Posterior cingulate gyrus (tissue), 11 donors: ENCODE data around the gene OSBPL3.
"Not testable (repeated sequence)": the region's sequence is repeated elsewhere in the genome, so short reads cannot be mapped to it uniquely, and the experiment has no call there.

Source experiments
- DNase-seq, 10 donors: peaks; one replicate each; pipeline versions ENCODE4 v3.0.0 to v3.0.0-alpha.2; 2020 to 2021; ENCODE audit warnings: mixed read lengths in 3 of 10
- intact Hi-C: fragments of 100-400 bp; cut with DNase I; formaldehyde crosslinking; loops from one replicate; pipeline ENCODE4 v1.15.1; 2023

Gene OSBPL3

GRCh38 chr7:24812305-24812945 lies 167.6 kb downstream of the OSBPL3 start:
- intact Hi-C loops = loop anchor here (2.0 to 5.0 kb wide), 2 partner anchors 258 to 280 kb away; no protein-coding TSS in a partner anchor
- DNase-seq = peak in 7 of 10 donors; percentile 27 to 88 (median 56)

GRCh38 chr7:24808518-24808917 lies 171.5 kb downstream of the OSBPL3 start:
- intact Hi-C loops = no loop called here
- no peak for DNase-seq

GRCh38 chr7:24802300-24802699 lies 177.7 kb downstream of the OSBPL3 start:
- intact Hi-C loops = no loop called here

GRCh38 chr7:24801883-24802282 lies 178.1 kb downstream of the OSBPL3 start:
- intact Hi-C loops = no loop called here
- no peak for DNase-seq

More at GRCh38 chr7:24802300-24802699, 177.7 kb downstream of the OSBPL3 start:
- DNase-seq = no peak

- intact Hi-C loops = no loop called here
- DNase-seq = no peak
These were observed 179.3 kb downstream of the OSBPL3 start for GRCh38 chr7:24800667-24801066.

GRCh38 chr7:24800073-24800472 lies 179.9 kb downstream of the OSBPL3 start:
- no peak for DNase-seq
- intact Hi-C loops = no loop called here

GRCh38 chr7:24799506-24799905 lies 180.5 kb downstream of the OSBPL3 start:
- intact Hi-C loops = no loop called here
- DNase-seq = no peak

- no peak for DNase-seq
- intact Hi-C loops = no loop called here
These were observed 181.7 kb downstream of the OSBPL3 start for GRCh38 chr7:24798261-24798660.

- intact Hi-C loops = no loop called here
These were observed 182.7 kb downstream of the OSBPL3 start for GRCh38 chr7:24797270-24797669.

GRCh38 chr7:24795407-24795767 lies 184.6 kb downstream of the OSBPL3 start:
- intact Hi-C loops = no loop called here

More at GRCh38 chr7:24797270-24797669, 182.7 kb downstream of the OSBPL3 start:
- no peak for DNase-seq

GRCh38 chr7:24794751-24795406 lies 185.1 kb downstream of the OSBPL3 start:
- intact Hi-C loops, DNase-seq: not testable (repeated sequence)

More at GRCh38 chr7:24795407-24795767, 184.6 kb downstream of the OSBPL3 start:
- DNase-seq = no peak

- DNase-seq = no peak
- intact Hi-C loops = no loop called here
These were observed 185.9 kb downstream of the OSBPL3 start for GRCh38 chr7:24793982-24794648.

GRCh38 chr7:24788961-24789576 lies 190.9 kb downstream of the OSBPL3 start:
- no peak for DNase-seq
- intact Hi-C loops = no loop called here

- intact Hi-C loops = no loop called here
These were observed 191.9 kb downstream of the OSBPL3 start for GRCh38 chr7:24788075-24788474.

GRCh38 chr7:24786941-24787340 lies 193.0 kb downstream of the OSBPL3 start:
- intact Hi-C loops = no loop called here
- peak in 1 of 10 donors; percentile 82 for DNase-seq

More at GRCh38 chr7:24788075-24788474, 191.9 kb downstream of the OSBPL3 start:
- DNase-seq = no peak

- intact Hi-C loops = no loop called here
- DNase-seq = no peak
These were observed 193.7 kb downstream of the OSBPL3 start for GRCh38 chr7:24786306-24786705.

- intact Hi-C loops = no loop called here
- DNase-seq = no peak
These were observed 195.7 kb downstream of the OSBPL3 start for GRCh38 chr7:24784277-24784676.

GRCh38 chr7:24783698-24784097 lies 196.3 kb downstream of the OSBPL3 start:
- intact Hi-C loops = no loop called here
- no peak for DNase-seq

GRCh38 chr7:24781106-24781505 lies 198.9 kb downstream of the OSBPL3 start:
- intact Hi-C loops = no loop called here
- no peak for DNase-seq

GRCh38 chr7:24779283-24779655 lies 200.7 kb downstream of the OSBPL3 start:
- intact Hi-C loops = no loop called here

More at GRCh38 chr7:24779283-24779655, 200.7 kb downstream of the OSBPL3 start:
- no peak for DNase-seq
